Keratinocyte (primary cell): ENCODE data around the gene CEBPZ. TPM values are rescaled to one million over a fixed set of nuclear protein-coding genes. Genes with fewer than 3 reads are reported as not detected.

Experiments used
- DNase-seq: peaks from one replicate; pipeline ENCODE4 v3.0.0-alpha.2; 2011; ENCODE audit warnings: low read depth, missing footprints, low spot score
- FAIRE-seq: peaks from 2 replicates; lab custom pipeline; 2011; peaks lifted over from hg19 to GRCh38; lab: Jason Lieb, UNC
- H2AFZ ChIP-seq: 2 replicates; pipeline ENCODE4 v1.6.0; 2012; ENCODE audit warnings: low read length, control low read depth, inconsistent platforms; ENCODE audit not compliant: control insufficient read depth
- H3K27ac ChIP-seq: 2 replicates; pipeline ENCODE4 v1.5.1; 2011; ENCODE audit warnings: low read length; ENCODE audit not compliant: control insufficient read depth, insufficient read depth
- H3K27me3 ChIP-seq: 3 replicates; pipeline ENCODE4 v1.6.0; 2011; ENCODE audit warnings: low read length; ENCODE audit not compliant: control insufficient read depth, insufficient read depth; ENCODE audit errors: extremely low read depth
- H3K36me3 ChIP-seq, 2 experiments: 2 replicates in 1 of 2; 3 replicates in 1 of 2; pipeline ENCODE4 v1.5.1; 2011; ENCODE audit warnings: low read length in 2 of 2, mild to moderate bottlenecking in 1 of 2; ENCODE audit not compliant: control insufficient read depth in 2 of 2, insufficient read depth in 2 of 2; ENCODE audit errors: extremely low read depth in 1 of 2
- H3K4me1 ChIP-seq: 3 replicates; pipeline ENCODE4 v1.5.1; 2011; ENCODE audit warnings: low read length; ENCODE audit not compliant: control insufficient read depth, insufficient read depth; ENCODE audit errors: extremely low read depth
- H3K4me2 ChIP-seq: 3 replicates; pipeline ENCODE4 v1.6.0; 2011; ENCODE audit warnings: low read depth, low read length; ENCODE audit not compliant: control insufficient read depth, insufficient read depth; ENCODE audit errors: extremely low read depth
- H3K4me3 ChIP-seq, 3 experiments: fragments of 200-600 bp in 1 of 3; sonication (generic) in 1 of 3; 2 replicates in 2 of 3; 3 replicates in 1 of 3; pipeline ENCODE4 v1.5.1; 2011 to 2016; ENCODE audit warnings: low read length in 3 of 3, mild to moderate bottlenecking in 3 of 3, control low read depth in 2 of 3, inconsistent platforms in 1 of 3, low read depth in 1 of 3, mixed read lengths in 1 of 3, mixed run types in 1 of 3, moderate library complexity in 1 of 3; ENCODE audit not compliant: control insufficient read depth in 2 of 3, insufficient read depth in 2 of 3; ENCODE audit errors: extremely low read depth in 1 of 3
- H3K79me2 ChIP-seq: 2 replicates; pipeline ENCODE4 v1.6.0; 2012; ENCODE audit warnings: low read length; ENCODE audit not compliant: control insufficient read depth, insufficient read depth
- H3K9ac ChIP-seq: 3 replicates; pipeline ENCODE4 v1.6.0; 2011; ENCODE audit warnings: low read length; ENCODE audit not compliant: control insufficient read depth, insufficient read depth; ENCODE audit errors: extremely low read depth
- H3K9me1 ChIP-seq: 3 replicates; pipeline ENCODE4 v1.6.0; 2011; ENCODE audit warnings: low read length; ENCODE audit not compliant: control insufficient read depth, insufficient read depth; ENCODE audit errors: extremely low read depth
- H3K9me3 ChIP-seq: 2 replicates; pipeline ENCODE4 v1.5.1; 2012; ENCODE audit warnings: low read depth, low read length; ENCODE audit not compliant: control insufficient read depth
- H4K20me1 ChIP-seq: 3 replicates; pipeline ENCODE4 v1.6.0; 2011; ENCODE audit warnings: low read length; ENCODE audit not compliant: control insufficient read depth, insufficient read depth; ENCODE audit errors: extremely low read depth
- CTCF ChIP-seq, 3 experiments: IDR thresholded peaks in 1 of 3; conservative IDR thresholded peaks in 1 of 3; optimal IDR thresholded peaks in 1 of 3; 2 replicates in 2 of 3; 3 replicates in 1 of 3; pipeline versions ENCODE3 to v1.5.1; 2011; ENCODE audit warnings: low read length in 3 of 3, mild to moderate bottlenecking in 3 of 3, moderate library complexity in 2 of 3, control low read depth in 1 of 3, inconsistent platforms in 1 of 3; ENCODE audit not compliant: insufficient read depth in 2 of 3; ENCODE audit errors: extremely low read depth in 1 of 3
- EZH2 ChIP-seq: IDR thresholded peaks from one replicate; pipeline ENCODE4 v1.6.1; 2012; ENCODE audit warnings: inconsistent platforms, mild to moderate bottlenecking, low read length, moderate library complexity
- dilution Hi-C: fragments of 300-500 bp; cut with MboI; formaldehyde crosslinking; loops from one replicate; pipeline ENCODE4 v1.7.0; 2020; ENCODE audit warnings: low sequenced_read_pairs; ENCODE audit not compliant: extremely low pct_ligation_motif_present
- polyA plus RNA-seq, 5 experiments: library from polyadenylated mRNA; depleted of rRNA in 3 of 5; stranded (reverse) in 3 of 5; stranded (forward) in 1 of 5; unstranded in 1 of 5; fragments of >200 nt; gene quantifications; 1 replicate in 1 of 5; 2 replicates in 3 of 5; 3 replicates in 1 of 5; pipeline versions ENCODE4 v1.2.1 to v1.2.3, GENCODE V29; 2011 to 2012; ENCODE audit warnings: missing spikeins in 2 of 5, low read depth in 1 of 5, low replicate concordance in 1 of 5

The CEBPZ gene
- polyA plus RNA-seq, 1 donor (not counting 4 experiments of a cell fraction or from before 2014, with no cell fraction given): 33.8 TPM

- Histone ChIP-seq H3K9me1 (no peaks in the 10 kb centered on the region), H3K4me1 (no peaks in the 10 kb centered on the region), H3K27ac (no peak overlapping the region), H3K79me2 (peaks cover 56% of the 10 kb centered on the region), H3K36me3 (peaks cover 10 to 14% of the 10 kb centered on the region in 2 experiments), H3K9me3 (peaks cover 4% of the 10 kb centered on the region), H3K4me2 (no peak overlapping the region), H3K4me3 (no peak overlapping the region), H2AFZ (no peak overlapping the region), H4K20me1 (no peaks in the 10 kb centered on the region), H3K27me3 (no peaks in the 10 kb centered on the region), H3K9ac (no peak overlapping the region)
- dilution Hi-C loops: no loop called here
- FAIRE-seq (no peak), DNase-seq (no peak)
- TF ChIP-seq EZH2 (no peak), CTCF (optimal IDR thresholded peaks at IDR 0.05 in 1 of 3, IDR thresholded peaks at IDR 0.05 in 1 of 3, conservative IDR thresholded peaks at IDR 0.05 in 1 of 3; ENCODE audit: extremely low read depth in 1 of 3, insufficient read depth in 2 of 3, low read length in 3 of 3) (no peak)
These were observed 27.7 kb downstream of the CEBPZ start for GRCh38 chr2:37203708-37204107.

GRCh38 chr2:37201766-37202165 is 29.6 kb downstream of the CEBPZ start:
- peaks cover 10 to 14% of the 10 kb centered on the region in 2 experiments for H3K36me3 ChIP-seq
- H3K9ac ChIP-seq: no peak overlapping the region
- no peak for DNase-seq
- dilution Hi-C loops: no loop called here
- H3K4me1 ChIP-seq: peaks cover 7% of the 10 kb centered on the region
- H3K27ac ChIP-seq: no peak overlapping the region
- no peak for FAIRE-seq
- no peak overlapping the region for H3K4me3 ChIP-seq
- no peak for TF ChIP-seq EZH2
- H3K9me1 ChIP-seq: no peaks in the 10 kb centered on the region
- H3K4me2 ChIP-seq: no peak overlapping the region
- no peak overlapping the region for H2AFZ ChIP-seq
- peaks cover 4% of the 10 kb centered on the region for H3K9me3 ChIP-seq
- H4K20me1 ChIP-seq: no peaks in the 10 kb centered on the region
- peaks cover 56% of the 10 kb centered on the region for H3K79me2 ChIP-seq
- no peaks in the 10 kb centered on the region for H3K27me3 ChIP-seq

GRCh38 chr2:37201208-37201607 is 30.2 kb downstream of the CEBPZ start:
- Histone ChIP-seq H3K36me3 (peaks cover 8 to 10% of the 10 kb centered on the region in 2 experiments), H3K9ac (no peak overlapping the region), H3K4me2 (no peak overlapping the region), H3K4me3 (no peak overlapping the region), H2AFZ (no peak overlapping the region), H3K9me1 (no peaks in the 10 kb centered on the region), H3K27ac (no peak overlapping the region), H3K27me3 (no peaks in the 10 kb centered on the region), H3K9me3 (peaks cover 4% of the 10 kb centered on the region), H3K79me2 (peaks cover 52% of the 10 kb centered on the region), H4K20me1 (no peaks in the 10 kb centered on the region), H3K4me1 (peaks cover 7% of the 10 kb centered on the region)
- dilution Hi-C loops: no loop called here
- no peak for TF ChIP-seq EZH2
- no peak for TF ChIP-seq CTCF (optimal IDR thresholded peaks at IDR 0.05 in 1 of 3, IDR thresholded peaks at IDR 0.05 in 1 of 3, conservative IDR thresholded peaks at IDR 0.05 in 1 of 3; ENCODE audit: extremely low read depth in 1 of 3, insufficient read depth in 2 of 3, low read length in 3 of 3)
- DNase-seq (no peak), FAIRE-seq (no peak)
